HepG2 (cell line): Measurements from ENCODE around the gene ALDOA. TPM values are rescaled to one million over a fixed set of nuclear protein-coding genes. Genes with fewer than 3 reads are reported as not detected.

ENCODE experiments used
- E2F5 ChIP-seq: sonication (generic); formaldehyde crosslinking; conservative IDR thresholded peaks from 2 replicates; pipeline ENCODE4 v1.4.0; 2020; ENCODE audit warnings: missing genetic modification reagents
- IRX3 ChIP-seq: sonication (generic); formaldehyde crosslinking; IDR thresholded peaks from 2 replicates; pipeline ENCODE4 v1.8.1; 2023; ENCODE audit warnings: mild to moderate bottlenecking, low read depth, missing genetic modification reagents, borderline replicate concordance
- NCOA1 ChIP-seq: sonication (generic); formaldehyde crosslinking; IDR thresholded peaks from 2 replicates; pipeline ENCODE4 v1.9.0; 2021; ENCODE audit warnings: missing genetic modification reagents
- PBX2 ChIP-seq: IDR thresholded peaks from 2 replicates; pipeline ENCODE4 v1.6.1; 2016; ENCODE audit warnings: control low read depth
- PRMT3 ChIP-seq: sonication (generic); formaldehyde crosslinking; IDR thresholded peaks from 2 replicates; pipeline ENCODE4 v1.8.1; 2022; ENCODE audit warnings: low read depth, mild to moderate bottlenecking, moderate library complexity, missing genetic modification reagents, borderline replicate concordance
- RELA ChIP-seq: sonication (generic); formaldehyde crosslinking; IDR thresholded peaks from 2 replicates; pipeline ENCODE4 v1.4.0; 2020; ENCODE audit warnings: missing genetic modification reagents
- SOX6 ChIP-seq, 2 experiments: fragments of 450-650 bp in 1 of 2; sonication (generic) in 1 of 2; formaldehyde crosslinking in 1 of 2; IDR thresholded peaks; 2 replicates each; pipeline versions ENCODE4 v1.4.0 to v1.6.1; 2017 to 2020; ENCODE audit warnings: antibody characterized with exemption in 1 of 2, mild to moderate bottlenecking in 1 of 2, missing genetic modification reagents in 1 of 2
- ZC3H13 ChIP-seq: sonication (generic); formaldehyde crosslinking; IDR thresholded peaks from 2 replicates; pipeline ENCODE4 v1.8.1; 2023; ENCODE audit warnings: mild to moderate bottlenecking, missing genetic modification reagents, moderate library complexity
- ZFX ChIP-seq: sonication (generic); formaldehyde crosslinking; IDR thresholded peaks from 2 replicates; pipeline ENCODE4 v1.4.0; 2020; ENCODE audit warnings: mild to moderate bottlenecking, low read depth, missing genetic modification reagents, moderate library complexity
- ZNF282 ChIP-seq: fragments of 450-650 bp; IDR thresholded peaks from 2 replicates; pipeline ENCODE4 v1.6.1; 2018; ENCODE audit not compliant: partially characterized antibody
- ZNF337 ChIP-seq: sonication (generic); formaldehyde crosslinking; IDR thresholded peaks from 2 replicates; pipeline ENCODE4 v1.5.1; 2020; ENCODE audit warnings: missing genetic modification reagents, low read depth, mild to moderate bottlenecking, borderline replicate concordance
- ZNF34 ChIP-seq: sonication (generic); formaldehyde crosslinking; IDR thresholded peaks from 2 replicates; pipeline ENCODE4 v1.4.0; 2020; ENCODE audit warnings: mild to moderate bottlenecking, missing genetic modification reagents, borderline replicate concordance
- ZNF382 ChIP-seq: sonication (generic); formaldehyde crosslinking; IDR thresholded peaks from 2 replicates; pipeline ENCODE4 v1.5.0; 2020; ENCODE audit warnings: missing genetic modification reagents, mild to moderate bottlenecking, borderline replicate concordance
- polyA plus RNA-seq, 8 experiments: library from polyadenylated mRNA; depleted of rRNA in 3 of 8; stranded (reverse) in 7 of 8; unstranded in 1 of 8; fragments of >200 nt; fragmentation: Illumina TruSeq in 4 of 8; extraction: Trizol in 4 of 8; gene quantifications; 2 replicates each; pipeline versions ENCODE4 v1.2.1 to v1.2.3, GENCODE V29; 2011 to 2016; ENCODE audit warnings: low read depth in 4 of 8, missing spikeins in 1 of 8, mixed read lengths in 1 of 8; ENCODE audit not compliant: insufficient read depth in 1 of 8
- total RNA-seq, 5 experiments: library from RNA; depleted of rRNA; stranded (reverse); fragments of >200 nt; fragmentation: Illumina TruSeq; extraction: Trizol; gene quantifications; 2 replicates each; pipeline ENCODE4 v1.2.3, GENCODE V29; 2016; ENCODE audit warnings: low read depth in 1 of 5
- TF ChIP-seq, protein P1 (sequence below): IDR thresholded peaks from 2 replicates; pipeline ENCODE4 v1.6.1; 2016; ENCODE audit warnings: missing compliant biosample characterization, missing genetic modification reagents, borderline replicate concordance
- TF ChIP-seq, protein P2 (sequence below): IDR thresholded peaks from 2 replicates; pipeline ENCODE4 v1.6.1; 2012; ENCODE audit warnings: low read depth, low read length, improper control_type of control experiment

ALDOA gene
- total and polyA plus RNA-seq, 2 of the 13 experiments (the other 11 are each of a cell fraction or from before 2014, with no cell fraction given): 925 to 1,884 TPM

DNA sequence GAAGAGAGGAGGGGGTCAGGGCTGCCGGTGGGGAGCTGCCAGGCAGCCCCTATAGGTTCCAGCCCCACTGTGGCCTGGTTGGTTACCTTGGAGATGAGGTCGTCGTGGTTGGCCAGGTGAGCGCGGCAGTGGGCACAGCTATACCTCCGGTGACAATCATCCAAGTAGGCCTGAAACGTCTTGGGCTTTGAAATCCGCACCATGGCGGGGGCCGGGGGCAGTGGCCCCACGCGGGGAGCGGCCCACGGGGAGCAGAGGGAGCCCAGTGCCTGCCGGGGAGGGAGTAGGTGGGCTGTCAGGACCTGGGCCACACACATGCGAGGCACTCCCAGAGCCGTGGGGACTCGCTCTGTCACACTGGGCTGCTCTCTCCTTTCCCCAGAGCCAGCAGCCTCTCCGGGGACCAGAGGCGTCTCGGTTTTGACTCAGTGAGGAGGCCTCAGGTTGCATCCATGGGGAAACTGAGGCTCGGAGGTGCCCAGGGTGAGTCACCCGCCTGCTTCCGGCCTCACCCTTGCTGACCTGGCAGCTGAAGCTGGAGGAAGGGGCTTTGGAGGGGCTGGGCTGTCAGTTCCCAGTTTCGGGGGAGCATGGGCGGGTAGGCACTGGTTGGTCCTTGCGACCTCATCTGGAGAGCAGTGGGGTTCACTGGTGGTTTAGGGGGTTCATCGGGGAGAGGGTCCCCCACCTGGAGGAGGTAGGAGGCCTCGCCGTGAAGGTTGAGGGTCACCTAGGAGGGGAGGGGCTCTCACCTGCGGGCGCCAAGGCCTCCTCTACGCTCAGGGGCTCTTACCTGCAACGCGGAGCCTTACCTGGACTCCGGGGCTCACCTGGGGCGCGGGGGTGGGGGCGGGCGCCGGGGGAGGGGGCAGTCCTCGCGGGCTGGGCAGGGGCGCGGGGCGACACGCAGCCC lies 29.9 kb downstream of the ALDOA start (continued):
- TF ChIP-seq SOX6 (IDR thresholded peaks at IDR 0.05): no peak
- no peak for TF ChIP-seq SOX6 (CRISPR knock-in tag; IDR thresholded peaks at IDR 0.05)
- TF ChIP-seq IRX3: no peak
- TF ChIP-seq NCOA1 (CRISPR knock-in tag): no peak
- TF ChIP-seq RELA (CRISPR knock-in tag): no peak
- no peak for TF ChIP-seq PRMT3 (CRISPR knock-in tag)
- TF ChIP-seq ZNF382: no peak
- TF ChIP-seq ZNF34 (CRISPR knock-in tag): peak; percentile 17; the same call in 1 of the 2 replicates
- TF ChIP-seq ZC3H13 (CRISPR knock-in tag): 0 out of 2 replicates have a peak, but pooled peaks have one; percentile 37
- no peak for TF ChIP-seq ZNF282
- TF ChIP-seq ZNF337 (CRISPR knock-in tag): no peak
- no peak for TF ChIP-seq E2F5 (CRISPR knock-in tag)
- TF ChIP-seq, protein P1, sequence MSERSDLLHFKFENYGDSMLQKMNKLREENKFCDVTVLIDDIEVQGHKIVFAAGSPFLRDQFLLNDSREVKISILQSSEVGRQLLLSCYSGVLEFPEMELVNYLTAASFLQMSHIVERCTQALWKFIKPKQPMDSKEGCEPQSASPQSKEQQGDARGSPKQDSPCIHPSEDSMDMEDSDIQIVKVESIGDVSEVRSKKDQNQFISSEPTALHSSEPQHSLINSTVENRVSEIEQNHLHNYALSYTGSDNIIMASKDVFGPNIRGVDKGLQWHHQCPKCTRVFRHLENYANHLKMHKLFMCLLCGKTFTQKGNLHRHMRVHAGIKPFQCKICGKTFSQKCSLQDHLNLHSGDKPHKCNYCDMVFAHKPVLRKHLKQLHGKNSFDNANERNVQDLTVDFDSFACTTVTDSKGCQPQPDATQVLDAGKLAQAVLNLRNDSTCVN (CRISPR knock-in tag): no peak
- TF ChIP-seq PBX2 (CRISPR knock-in tag): no peak
- TF ChIP-seq ZFX (CRISPR knock-in tag): peak; percentile 24; the same call in 1 of the 2 replicates
- TF ChIP-seq, protein P2, sequence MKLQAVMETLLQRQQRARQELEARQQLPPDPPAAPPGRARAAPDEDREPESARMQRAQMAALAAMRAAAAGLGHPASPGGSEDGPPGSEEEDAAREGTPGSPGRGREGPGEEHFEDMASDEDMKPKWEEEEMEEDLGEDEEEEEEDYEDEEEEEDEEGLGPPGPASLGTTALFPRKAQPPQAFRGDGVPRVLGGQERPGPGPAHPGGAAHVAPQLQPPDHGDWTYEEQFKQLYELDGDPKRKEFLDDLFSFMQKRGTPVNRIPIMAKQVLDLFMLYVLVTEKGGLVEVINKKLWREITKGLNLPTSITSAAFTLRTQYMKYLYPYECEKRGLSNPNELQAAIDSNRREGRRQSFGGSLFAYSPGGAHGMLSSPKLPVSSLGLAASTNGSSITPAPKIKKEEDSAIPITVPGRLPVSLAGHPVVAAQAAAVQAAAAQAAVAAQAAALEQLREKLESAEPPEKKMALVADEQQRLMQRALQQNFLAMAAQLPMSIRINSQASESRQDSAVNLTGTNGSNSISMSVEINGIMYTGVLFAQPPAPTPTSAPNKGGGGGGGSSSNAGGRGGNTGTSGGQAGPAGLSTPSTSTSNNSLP: no peak
